Measurements from ENCODE around the gene GUCY2D. TPM values are rescaled to one million over a fixed set of nuclear protein-coding genes. Genes with fewer than 3 reads are reported as not detected.
A peak's percentile ranks its signal among the peaks of the same experiment; 100 is the strongest.

Gene GUCY2D
- total RNA-seq, 1 donor = not detected

DNA sequence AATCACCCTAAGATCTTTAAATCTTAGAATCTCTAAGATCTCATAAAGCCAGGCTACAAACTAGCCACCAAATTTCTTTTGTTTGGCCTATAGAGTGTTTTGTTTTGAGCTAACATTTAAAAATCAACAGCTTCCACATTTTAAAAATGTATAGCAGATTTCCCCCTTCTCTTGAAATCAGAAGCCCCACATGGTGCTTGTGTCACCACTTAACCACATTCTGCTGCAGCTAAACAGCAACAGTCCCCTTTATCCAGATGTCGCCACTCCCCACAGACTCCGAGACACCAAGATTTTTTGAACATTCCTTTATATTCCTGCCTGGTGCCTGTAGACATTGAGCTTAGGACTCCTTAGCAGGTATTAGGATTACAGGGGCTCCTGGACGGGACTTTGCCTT lies 16.0 kb downstream of the GUCY2D start:
- Histone ChIP-seq H3K36me3 (ENCODE audit: insufficient read depth, low read length) (no peaks in the 10 kb centered on the region), H3K9me3 (ENCODE audit: low read depth, low read length) (no peaks in the 10 kb centered on the region), H3K4me1 (ENCODE audit: insufficient read depth, low read length) (peaks cover 15% of the 10 kb centered on the region), H3K79me2 (ENCODE audit: insufficient read depth, low read length) (no peaks in the 10 kb centered on the region), H2AFZ (ENCODE audit: low read length) (no peak overlapping the region), H3K4me3 (ENCODE audit: insufficient read depth, low read length) (no peak overlapping the region), H4K20me1 (ENCODE audit: insufficient read depth, low read length) (no peaks in the 10 kb centered on the region), H3K27me3 (ENCODE audit: insufficient read depth, low read length) (peaks cover 17% of the 10 kb centered on the region), H3K4me2 (ENCODE audit: insufficient read depth, low read length) (no peak overlapping the region), H3K27ac (ENCODE audit: low read depth, low read length) (no peak overlapping the region)
- DNase-seq (ENCODE audit: insufficient read length, low spot score, missing footprints) = no peak
- TF ChIP-seq CTCF (IDR thresholded peaks at IDR 0.05; ENCODE audit: extremely low read depth, low read depth, low read length) = no peak

- no peak overlapping the region for H3K27ac ChIP-seq (ENCODE audit: low read depth, low read length)
- H2AFZ ChIP-seq (ENCODE audit: low read length) = peak overlapping the region; percentile 90
- no peak overlapping the region for H3K4me2 ChIP-seq (ENCODE audit: insufficient read depth, low read length)
- no peaks in the 10 kb centered on the region for H3K36me3 ChIP-seq (ENCODE audit: insufficient read depth, low read length)
- H3K9me3 ChIP-seq (ENCODE audit: low read depth, low read length) = no peaks in the 10 kb centered on the region
- no peaks in the 10 kb centered on the region for H4K20me1 ChIP-seq (ENCODE audit: insufficient read depth, low read length)
- no peaks in the 10 kb centered on the region for H3K79me2 ChIP-seq (ENCODE audit: insufficient read depth, low read length)
- peaks cover 12% of the 10 kb centered on the region for H3K27me3 ChIP-seq (ENCODE audit: insufficient read depth, low read length)
- no peak for TF ChIP-seq CTCF (IDR thresholded peaks at IDR 0.05; ENCODE audit: extremely low read depth, low read depth, low read length)
- DNase-seq (ENCODE audit: insufficient read length, low spot score, missing footprints) = peak; percentile 73
- peaks cover 15% of the 10 kb centered on the region for H3K4me1 ChIP-seq (ENCODE audit: insufficient read depth, low read length)
- H3K4me3 ChIP-seq (ENCODE audit: insufficient read depth, low read length) = no peak overlapping the region
Observed at GRCh38 chr17:8019166-8019565, 16.8 kb downstream of the GUCY2D start.

- DNase-seq (ENCODE audit: insufficient read length, low spot score, missing footprints) = peak; percentile 89
- no peak for TF ChIP-seq CTCF (IDR thresholded peaks at IDR 0.05; ENCODE audit: extremely low read depth, low read depth, low read length)
- H3K36me3 ChIP-seq (ENCODE audit: insufficient read depth, low read length) = no peaks in the 10 kb centered on the region
- H3K27me3 ChIP-seq (ENCODE audit: insufficient read depth, low read length) = peaks cover 9% of the 10 kb centered on the region
- H3K27ac ChIP-seq (ENCODE audit: low read depth, low read length) = no peak overlapping the region
- H2AFZ ChIP-seq (ENCODE audit: low read length) = peak overlapping the region; percentile 90
- no peak overlapping the region for H3K4me2 ChIP-seq (ENCODE audit: insufficient read depth, low read length)
- H4K20me1 ChIP-seq (ENCODE audit: insufficient read depth, low read length) = no peaks in the 10 kb centered on the region
- no peak overlapping the region for H3K4me3 ChIP-seq (ENCODE audit: insufficient read depth, low read length)
- H3K79me2 ChIP-seq (ENCODE audit: insufficient read depth, low read length) = no peaks in the 10 kb centered on the region
- peaks cover 15% of the 10 kb centered on the region for H3K4me1 ChIP-seq (ENCODE audit: insufficient read depth, low read length)
- no peaks in the 10 kb centered on the region for H3K9me3 ChIP-seq (ENCODE audit: low read depth, low read length)
Observed at GRCh38 chr17:8019665-8020650, 17.5 kb downstream of the GUCY2D start.

DNA sequence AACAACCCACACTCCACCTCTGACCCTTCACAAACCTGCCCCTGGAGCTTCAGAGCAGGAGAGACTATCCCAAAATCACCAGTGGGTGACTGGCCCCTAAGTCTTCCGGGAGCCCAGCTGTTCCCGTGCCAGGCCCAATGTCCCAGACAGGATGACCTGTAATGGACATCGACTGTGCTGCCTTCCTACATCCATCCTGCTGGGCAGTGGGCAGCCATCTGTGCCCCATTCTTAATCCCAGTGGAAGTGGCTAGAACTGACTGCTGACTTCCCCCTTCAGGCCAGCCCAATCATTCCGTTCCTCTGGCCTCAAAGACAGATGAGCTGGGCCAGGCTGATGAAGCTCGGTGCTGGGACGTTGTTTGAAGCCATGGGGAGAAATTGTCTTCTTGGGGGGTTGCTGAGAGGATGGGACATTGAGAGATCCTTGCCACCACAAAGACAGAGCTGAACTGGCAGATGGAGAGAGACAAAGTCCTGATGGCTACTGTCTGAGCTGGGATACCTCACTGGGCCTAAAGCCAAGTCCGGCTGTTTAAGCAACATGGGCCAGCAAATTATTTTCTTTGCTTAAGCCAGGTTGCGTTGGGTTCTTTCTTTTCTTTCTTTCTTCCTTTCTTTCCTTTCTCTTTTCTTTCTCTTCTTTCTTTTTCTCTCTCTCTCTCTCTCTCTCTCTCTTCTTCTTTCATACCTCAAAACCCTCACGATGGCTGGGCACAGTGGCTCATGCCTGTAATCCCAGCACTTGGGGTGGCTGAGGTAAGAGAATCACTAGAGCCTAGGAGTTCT lies 18.6 kb downstream of the GUCY2D start:
- DNase-seq (ENCODE audit: insufficient read length, low spot score, missing footprints) = no peak
- H3K4me3 ChIP-seq (ENCODE audit: insufficient read depth, low read length) = no peak overlapping the region
- no peaks in the 10 kb centered on the region for H3K9me3 ChIP-seq (ENCODE audit: low read depth, low read length)
- H3K4me2 ChIP-seq (ENCODE audit: insufficient read depth, low read length) = no peak overlapping the region
- no peaks in the 10 kb centered on the region for H4K20me1 ChIP-seq (ENCODE audit: insufficient read depth, low read length)
- no peak overlapping the region for H3K27ac ChIP-seq (ENCODE audit: low read depth, low read length)
- peaks cover 3% of the 10 kb centered on the region for H3K27me3 ChIP-seq (ENCODE audit: insufficient read depth, low read length)
- no peak for TF ChIP-seq CTCF (IDR thresholded peaks at IDR 0.05; ENCODE audit: extremely low read depth, low read depth, low read length)
- H2AFZ ChIP-seq (ENCODE audit: low read length) = no peak overlapping the region
- peaks cover 14% of the 10 kb centered on the region for H3K4me1 ChIP-seq (ENCODE audit: insufficient read depth, low read length)
- H3K36me3 ChIP-seq (ENCODE audit: insufficient read depth, low read length) = no peaks in the 10 kb centered on the region
- no peaks in the 10 kb centered on the region for H3K79me2 ChIP-seq (ENCODE audit: insufficient read depth, low read length)
